SU-DHL-6 (cell line): ENCODE data around the gene CALHM5.

Source experiments
- H2AFZ ChIP-seq: fragments of 200-600 bp; sonication (generic); 2 replicates; pipeline ENCODE4 v1.6.1; 2014; ENCODE audit warnings: low read depth, mild to moderate bottlenecking, moderate library complexity, mixed read lengths, antibody characterized with exemption, low read length; ENCODE audit not compliant: severe bottlenecking
- H3F3A ChIP-seq: fragments of 200-600 bp; shearing (Covaris generic); 2 replicates; pipeline ENCODE4 v1.6.0; 2016; ENCODE audit warnings: antibody characterized with exemption, mild to moderate bottlenecking; ENCODE audit not compliant: insufficient read depth
- H3K27ac ChIP-seq: fragments of 200-600 bp; sonication (generic); 2 replicates; pipeline ENCODE4 v1.5.1; 2016; ENCODE audit warnings: low read depth, mild to moderate bottlenecking, low read length, moderate library complexity, mixed read lengths
- H3K27me3 ChIP-seq: fragments of 200-600 bp; sonication (generic), shearing (Covaris generic); 2 replicates; pipeline ENCODE4 v1.6.0; 2014; ENCODE audit warnings: mild to moderate bottlenecking, low read length
- H3K36me3 ChIP-seq: fragments of 200-600 bp; sonication (generic); 2 replicates; pipeline ENCODE4 v1.6.1; 2014; ENCODE audit warnings: mild to moderate bottlenecking, low read length, mixed read lengths
- H3K4me2 ChIP-seq: fragments of 300-600, 200-600 bp; shearing (Covaris generic), sonication (generic); 2 replicates; pipeline ENCODE4 v1.6.0; 2014; ENCODE audit warnings: low read length, low read depth, mild to moderate bottlenecking; ENCODE audit not compliant: poor library complexity, severe bottlenecking
- H3K4me3 ChIP-seq: fragments of 200-600 bp; sonication (generic); 2 replicates; pipeline ENCODE4 v1.5.1; 2014; ENCODE audit warnings: antibody characterized with exemption, low read length, mild to moderate bottlenecking, mixed read lengths; ENCODE audit not compliant: insufficient read depth, poor library complexity, severe bottlenecking
- H3K79me2 ChIP-seq: fragments of 200-600 bp; sonication (generic); 2 replicates; pipeline ENCODE4 v1.6.1; 2014; ENCODE audit warnings: mild to moderate bottlenecking, low read length, moderate library complexity; ENCODE audit not compliant: insufficient read depth
- H3K9ac ChIP-seq: fragments of 200-600 bp; sonication (generic); 2 replicates; pipeline ENCODE4 v1.7.0; 2014; ENCODE audit warnings: mild to moderate bottlenecking, low read length
- H3K9me2 ChIP-seq: fragments of 200-600 bp; sonication (generic); replicated peaks from 2 replicates; pipeline ENCODE4 v1.6.1; 2014; ENCODE audit warnings: low read length; ENCODE audit not compliant: insufficient read depth
- H3K9me3 ChIP-seq: fragments of 200-600 bp; sonication (generic); 2 replicates; pipeline ENCODE4 v1.6.1; 2014; ENCODE audit warnings: low read length, mixed read lengths; ENCODE audit not compliant: insufficient read depth
- H4K20me1 ChIP-seq: fragments of 200-600 bp; sonication (generic); 2 replicates; pipeline ENCODE4 v1.6.1; 2014; ENCODE audit warnings: low read depth, mild to moderate bottlenecking, antibody characterized with exemption, low read length, moderate library complexity, mixed read lengths
- EZH2phosphoT487 ChIP-seq: fragments of 200-600 bp; sonication (generic), shearing (Covaris generic); conservative IDR thresholded peaks from 2 replicates; pipeline ENCODE4 v1.6.1; 2018; ENCODE audit warnings: mild to moderate bottlenecking, antibody characterized with exemption, low read length, moderate library complexity, mixed read lengths
- TF ChIP-seq, protein P1 (sequence below): fragments of 200-600 bp; sonication (generic); IDR thresholded peaks from one replicate; pipeline ENCODE4 v1.5.1; 2017; ENCODE audit warnings: antibody characterized with exemption, mild to moderate bottlenecking, low read length, moderate library complexity; ENCODE audit not compliant: insufficient read depth, poor library complexity, severe bottlenecking

CALHM5 gene

DNA sequence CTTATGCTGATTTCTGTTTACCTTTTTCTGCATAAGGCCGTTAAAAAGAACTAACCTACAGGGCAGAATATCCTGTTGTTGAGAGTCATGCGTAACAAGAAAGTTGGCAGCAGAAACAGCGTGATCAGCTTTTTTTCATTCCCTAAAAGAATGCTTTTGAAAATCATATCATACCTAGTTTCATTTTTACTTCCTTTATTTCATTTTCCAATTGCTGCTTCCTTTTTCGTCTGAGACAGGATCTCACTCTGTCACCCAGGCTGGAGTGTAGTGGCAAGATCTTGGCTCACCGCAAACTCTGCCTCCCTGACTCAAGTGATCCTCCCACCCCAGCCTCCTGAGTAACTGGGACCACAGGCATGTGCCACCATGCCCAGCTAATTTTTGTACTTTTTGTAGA lies 46.2 kb upstream of the CALHM5 start:
- no peak overlapping the region for H3K4me2 ChIP-seq
- H3K27me3 ChIP-seq: no peaks in the 10 kb centered on the region
- no peak overlapping the region for H2AFZ ChIP-seq
- no peak overlapping the region for H3K27ac ChIP-seq
- no peaks in the 10 kb centered on the region for H3K79me2 ChIP-seq
- no peak overlapping the region for H3K9ac ChIP-seq
- no peaks in the 10 kb centered on the region for H3K36me3 ChIP-seq
- H3K9me2 ChIP-seq: no peaks in the 10 kb centered on the region
- no peak overlapping the region for H3K4me3 ChIP-seq
- no peaks in the 10 kb centered on the region for H4K20me1 ChIP-seq
- H3K9me3 ChIP-seq: no peaks in the 10 kb centered on the region
- H3F3A ChIP-seq: no peaks in the 10 kb centered on the region
- TF ChIP-seq EZH2phosphoT487: no peak
- TF ChIP-seq, protein P1, sequence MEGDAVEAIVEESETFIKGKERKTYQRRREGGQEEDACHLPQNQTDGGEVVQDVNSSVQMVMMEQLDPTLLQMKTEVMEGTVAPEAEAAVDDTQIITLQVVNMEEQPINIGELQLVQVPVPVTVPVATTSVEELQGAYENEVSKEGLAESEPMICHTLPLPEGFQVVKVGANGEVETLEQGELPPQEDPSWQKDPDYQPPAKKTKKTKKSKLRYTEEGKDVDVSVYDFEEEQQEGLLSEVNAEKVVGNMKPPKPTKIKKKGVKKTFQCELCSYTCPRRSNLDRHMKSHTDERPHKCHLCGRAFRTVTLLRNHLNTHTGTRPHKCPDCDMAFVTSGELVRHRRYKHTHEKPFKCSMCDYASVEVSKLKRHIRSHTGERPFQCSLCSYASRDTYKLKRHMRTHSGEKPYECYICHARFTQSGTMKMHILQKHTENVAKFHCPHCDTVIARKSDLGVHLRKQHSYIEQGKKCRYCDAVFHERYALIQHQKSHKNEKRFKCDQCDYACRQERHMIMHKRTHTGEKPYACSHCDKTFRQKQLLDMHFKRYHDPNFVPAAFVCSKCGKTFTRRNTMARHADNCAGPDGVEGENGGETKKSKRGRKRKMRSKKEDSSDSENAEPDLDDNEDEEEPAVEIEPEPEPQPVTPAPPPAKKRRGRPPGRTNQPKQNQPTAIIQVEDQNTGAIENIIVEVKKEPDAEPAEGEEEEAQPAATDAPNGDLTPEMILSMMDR: no peak

DNA sequence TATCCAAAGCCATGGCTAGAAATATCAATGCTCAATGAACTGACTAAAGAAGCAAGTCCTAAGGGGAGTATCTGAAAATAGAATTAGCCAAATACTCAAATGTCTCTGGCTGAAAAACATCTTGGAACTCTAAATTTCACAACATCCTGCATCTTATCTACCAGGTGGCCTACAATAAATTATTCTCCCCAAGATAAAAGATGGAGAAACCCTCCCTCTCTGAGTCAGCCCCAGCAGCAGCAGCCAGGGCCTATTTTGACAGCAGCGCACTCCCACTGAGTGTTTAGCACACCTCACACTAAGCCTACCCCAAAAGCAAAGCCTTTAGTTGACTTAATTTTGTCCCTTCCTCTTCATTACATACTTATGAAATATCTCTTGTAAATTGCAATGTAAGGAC lies 44.3 kb upstream of the CALHM5 start:
- TF ChIP-seq, protein P1: no peak
- no peak for TF ChIP-seq EZH2phosphoT487
- Histone ChIP-seq H3K27ac (no peak overlapping the region), H3K9ac (no peak overlapping the region), H3K36me3 (no peaks in the 10 kb centered on the region), H2AFZ (no peak overlapping the region), H3K9me2 (no peaks in the 10 kb centered on the region), H3K27me3 (no peaks in the 10 kb centered on the region), H4K20me1 (no peaks in the 10 kb centered on the region), H3K4me3 (no peak overlapping the region), H3F3A (no peaks in the 10 kb centered on the region), H3K4me2 (no peak overlapping the region), H3K9me3 (no peaks in the 10 kb centered on the region), H3K79me2 (no peaks in the 10 kb centered on the region)

DNA sequence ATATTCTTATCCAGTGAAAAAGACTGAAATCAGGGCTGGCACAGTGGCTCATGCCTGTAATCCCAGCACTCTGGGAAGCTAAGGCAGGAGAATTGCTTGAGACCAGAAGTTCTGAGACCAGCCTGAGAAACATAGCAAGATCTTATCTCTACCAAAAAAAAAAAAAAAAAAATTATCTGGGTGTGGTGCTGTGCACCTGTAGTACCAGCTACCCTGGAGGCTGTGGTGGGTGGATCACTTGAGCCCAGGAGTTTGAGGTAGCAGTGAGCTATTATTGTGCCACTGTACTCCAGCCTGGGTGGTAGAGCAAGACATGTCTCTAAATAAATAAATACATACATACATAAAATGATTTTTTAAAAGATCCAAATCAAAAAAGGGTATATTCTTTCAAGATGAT lies 43.9 kb upstream of the CALHM5 start:
- Histone ChIP-seq H3K9me3 (no peaks in the 10 kb centered on the region), H4K20me1 (no peaks in the 10 kb centered on the region), H3K9ac (no peak overlapping the region), H3K4me3 (no peak overlapping the region), H3K27me3 (no peaks in the 10 kb centered on the region), H2AFZ (no peak overlapping the region), H3K9me2 (no peaks in the 10 kb centered on the region), H3K36me3 (no peaks in the 10 kb centered on the region), H3K79me2 (no peaks in the 10 kb centered on the region), H3F3A (no peaks in the 10 kb centered on the region), H3K27ac (no peak overlapping the region), H3K4me2 (no peak overlapping the region)
- no peak for TF ChIP-seq EZH2phosphoT487
- TF ChIP-seq, protein P1: no peak

DNA sequence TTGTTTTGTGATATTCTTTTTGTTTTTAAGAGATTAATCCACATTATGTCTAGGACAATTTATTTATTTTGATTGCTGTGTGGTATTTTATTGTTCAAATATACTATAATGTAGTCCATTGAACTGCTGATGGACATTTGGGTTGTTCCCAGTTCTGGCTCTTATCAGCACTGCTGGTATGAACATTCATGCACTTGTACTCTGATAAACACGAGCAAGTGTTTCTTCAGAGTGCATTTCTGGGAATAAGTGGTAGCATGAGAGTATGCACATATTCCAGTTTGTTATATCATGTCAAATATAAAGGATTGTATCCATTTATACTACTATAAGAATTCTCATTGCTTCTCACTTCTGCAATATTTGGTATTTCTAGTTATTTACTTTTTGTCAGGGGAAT lies 43.1 kb upstream of the CALHM5 start:
- Histone ChIP-seq H3F3A (no peaks in the 10 kb centered on the region), H3K9ac (no peak overlapping the region), H3K36me3 (no peaks in the 10 kb centered on the region), H3K9me2 (no peaks in the 10 kb centered on the region), H3K4me2 (no peak overlapping the region), H4K20me1 (no peaks in the 10 kb centered on the region), H3K79me2 (no peaks in the 10 kb centered on the region), H3K9me3 (no peaks in the 10 kb centered on the region), H3K27ac (no peak overlapping the region), H2AFZ (no peak overlapping the region), H3K4me3 (no peak overlapping the region), H3K27me3 (no peaks in the 10 kb centered on the region)
- TF ChIP-seq EZH2phosphoT487: no peak
- TF ChIP-seq, protein P1: no peak
